C4-2B (cell line): ENCODE measurements around the gene IYD.

ENCODE experiments used
- CTCF ChIP-seq: fragments of 450-650 bp; conservative IDR thresholded peaks from 2 replicates; pipeline ENCODE4 v1.5.1; 2017; ENCODE audit warnings: mild to moderate bottlenecking
- ZFX ChIP-seq: fragments of 450-650 bp; IDR thresholded peaks from 2 replicates; pipeline ENCODE4 v1.6.1; 2017

GRCh38 chr6:150452428-150453243 is 83.8 kb downstream of the IYD start:
- TF ChIP-seq CTCF, result no peak
- TF ChIP-seq ZFX, result no peak
